GM12873 (cell line): Measurements from ENCODE around the gene VSIR.

Experiments used
- CTCF ChIP-seq: IDR thresholded peaks from 2 replicates; pipeline ENCODE4 v1.5.1; 2012; ENCODE audit warnings: low read depth, mild to moderate bottlenecking, moderate library complexity, low read length, control low read depth; ENCODE audit not compliant: insufficient read depth; ENCODE audit errors: missing control alignments

Gene VSIR

GRCh38 chr10:71756311-71757191, 16.8 kb downstream of the VSIR start:
- TF ChIP-seq CTCF: no peak

GRCh38 chr10:71755179-71755879, 18.0 kb downstream of the VSIR start:
- no peak for TF ChIP-seq CTCF

GRCh38 chr10:71754562-71754961, 18.8 kb downstream of the VSIR start:
- TF ChIP-seq CTCF: no peak

GRCh38 chr10:71753960-71754505, 19.3 kb downstream of the VSIR start:
- no peak for TF ChIP-seq CTCF

- TF ChIP-seq CTCF: no peak
Measured at GRCh38 chr10:71753091-71753959, 20.0 kb downstream of the VSIR start.

GRCh38 chr10:71752391-71753090, 20.8 kb downstream of the VSIR start:
- no peak for TF ChIP-seq CTCF
